NCI-H2171 (cell line): ENCODE measurements around the gene UBE2E3.
A peak's percentile ranks its signal among the peaks of the same experiment; 100 is the strongest.
"Not testable (repeated sequence)": the region's sequence is repeated elsewhere in the genome, so short reads cannot be mapped to it uniquely, and the experiment has no call there.

Experiments
- DNase-seq: peaks from one replicate; lab custom pipeline; 2025; lab: John Stamatoyannopoulos, UW

Gene UBE2E3

GRCh38 chr2:180980106-180980942 is at the start of gene UBE2E3:
Gene UBE2E3, plus strand, starts transcription at chr2:180980605. Its CDS starts 1,438 bp downstream, at chr2:180982043.
- peak; percentile 62 for DNase-seq

GRCh38 chr2:180931841-180932240 is 48.6 kb upstream of the UBE2E3 start:
- DNase-seq = no peak

GRCh38 chr2:180933332-180933731 is 47.1 kb upstream of the UBE2E3 start:
- no peak for DNase-seq

- no peak for DNase-seq
These were observed 45.5 kb upstream of the UBE2E3 start for GRCh38 chr2:180934911-180935310.

- not testable (repeated sequence) for DNase-seq
These were observed 42.9 kb upstream of the UBE2E3 start for GRCh38 chr2:180937480-180937879.

- DNase-seq = no peak
These were observed 42.0 kb upstream of the UBE2E3 start for GRCh38 chr2:180938451-180938850.

GRCh38 chr2:180943275-180943674 is 37.1 kb upstream of the UBE2E3 start:
- no peak for DNase-seq

GRCh38 chr2:180944372-180944771 is 36.0 kb upstream of the UBE2E3 start:
- no peak for DNase-seq

- DNase-seq = no peak
These were observed 33.2 kb upstream of the UBE2E3 start for GRCh38 chr2:180947208-180947689.

GRCh38 chr2:180949896-180950295 is 30.5 kb upstream of the UBE2E3 start:
- DNase-seq = no peak

GRCh38 chr2:180952082-180952481 is 28.3 kb upstream of the UBE2E3 start:
- DNase-seq = no peak

GRCh38 chr2:180952731-180953336 is 27.6 kb upstream of the UBE2E3 start:
- no peak for DNase-seq

GRCh38 chr2:180953550-180953949 is 26.9 kb upstream of the UBE2E3 start:
- DNase-seq = no peak

GRCh38 chr2:180955101-180955500 is 25.3 kb upstream of the UBE2E3 start:
- DNase-seq = no peak

GRCh38 chr2:180959787-180960186 is 20.6 kb upstream of the UBE2E3 start:
- no peak for DNase-seq

GRCh38 chr2:180960982-180961381 is 19.4 kb upstream of the UBE2E3 start:
- DNase-seq = no peak

- no peak for DNase-seq
These were observed 17.6 kb upstream of the UBE2E3 start for GRCh38 chr2:180962727-180963314.

- DNase-seq = no peak
These were observed 14.0 kb upstream of the UBE2E3 start for GRCh38 chr2:180966378-180966777.

GRCh38 chr2:180969124-180969523 is 11.3 kb upstream of the UBE2E3 start:
- DNase-seq = no peak

GRCh38 chr2:180970016-180970415 is 10.4 kb upstream of the UBE2E3 start:
- DNase-seq = no peak

- no peak for DNase-seq
These were observed 8.6 kb upstream of the UBE2E3 start for GRCh38 chr2:180971811-180972210.

- DNase-seq = no peak
These were observed 4.8 kb upstream of the UBE2E3 start for GRCh38 chr2:180975585-180975984.
